Stimulated activated CD4-positive, alpha-beta T cell treated with anti-CD3 and anti-CD28 coated beads, Interleukin-2, amount 100 ng/mL, for 24 hours (primary cell): Measurements from ENCODE around the gene C1QTNF3.

Experiments used
- DNase-seq, 2 donors: peaks; one replicate each; pipeline ENCODE4 v3.0.0-alpha.2; 2020

The C1QTNF3 gene

GRCh38 chr5:33992864-33993263 lies 50.1 kb downstream of the C1QTNF3 start:
- no peak for DNase-seq

DNA sequence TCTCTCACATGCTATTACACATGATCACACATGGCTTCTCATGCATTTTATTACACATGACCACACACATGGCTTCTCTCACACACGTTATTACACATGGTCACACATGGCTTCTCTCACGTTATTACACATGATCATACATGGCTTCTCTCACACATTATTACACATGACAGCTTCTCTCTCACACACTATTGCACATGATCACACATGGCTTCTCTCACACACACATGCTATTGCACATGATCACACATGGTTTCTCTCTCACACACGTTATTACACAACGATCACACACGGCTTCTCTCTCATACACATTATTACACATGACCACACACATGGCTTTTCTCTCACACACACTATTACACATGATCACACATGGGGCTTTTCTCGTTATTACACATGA lies 57.6 kb downstream of the C1QTNF3 start:
- no peak for DNase-seq

GRCh38 chr5:33984671-33985124 lies 58.3 kb downstream of the C1QTNF3 start, which contains the start of gene SLC45A2:
Gene SLC45A2, minus strand, starts transcription at chr5:33984693. Its CDS starts 110 bp downstream, at chr5:33984583.
- no peak for DNase-seq

GRCh38 chr5:33984178-33984577 lies 58.8 kb downstream of the C1QTNF3 start:
- no peak for DNase-seq

DNA sequence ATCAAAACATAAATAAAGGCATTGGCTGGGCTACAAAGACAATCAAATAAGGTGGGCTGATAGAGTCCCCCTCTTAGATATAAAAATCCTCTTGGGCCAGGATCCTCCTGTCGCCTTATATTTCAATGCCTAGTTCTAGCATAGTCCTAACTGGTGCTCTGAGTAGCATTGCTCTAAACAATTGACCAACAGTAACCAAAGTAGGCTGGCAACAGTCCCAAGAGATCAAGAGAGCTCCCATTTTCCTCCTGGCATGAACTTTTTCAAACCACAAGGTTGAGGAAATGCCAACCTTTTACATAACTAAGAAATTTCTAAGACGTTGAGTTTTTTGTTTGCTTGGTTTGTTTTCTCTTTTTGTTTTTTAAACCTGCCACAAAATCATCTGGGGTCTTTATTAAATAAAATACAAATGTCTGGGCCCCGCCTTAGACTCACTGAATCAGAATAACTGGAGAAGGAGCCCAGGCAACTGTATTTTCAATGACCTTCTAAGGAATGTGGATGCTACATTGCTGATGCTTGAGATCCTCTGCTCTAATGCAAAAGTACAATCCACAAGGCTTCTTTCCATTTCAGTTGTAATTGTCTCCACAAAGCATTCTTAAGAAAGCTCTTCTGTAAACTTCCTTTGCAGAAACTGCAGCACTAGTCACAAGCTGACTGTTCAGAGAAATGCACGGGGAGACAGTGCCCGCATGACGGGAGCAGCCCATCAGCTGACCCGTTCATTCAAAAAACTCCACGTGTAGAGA lies 61.4 kb downstream of the C1QTNF3 start:
- DNase-seq: no peak

DNA sequence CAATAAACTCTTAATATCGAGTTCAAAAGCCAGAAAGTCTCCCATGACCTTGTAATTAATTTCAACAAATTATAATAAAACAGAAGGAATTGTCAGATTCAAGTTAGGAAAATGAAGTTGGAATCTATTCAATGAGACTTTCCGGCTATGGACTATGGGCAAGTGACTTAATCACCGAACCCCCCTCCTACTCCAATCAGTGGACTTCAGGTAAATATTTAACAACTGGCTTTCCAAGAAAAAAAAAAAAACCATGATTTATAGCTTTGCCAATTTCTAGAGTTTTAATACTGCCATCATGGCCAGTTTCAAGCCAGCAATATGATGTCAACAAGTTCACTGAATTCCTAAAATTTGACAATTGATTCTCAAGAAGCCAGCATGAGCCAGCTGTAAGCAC lies 63.0 kb downstream of the C1QTNF3 start:
- no peak for DNase-seq

GRCh38 chr5:33978306-33978705 lies 64.7 kb downstream of the C1QTNF3 start:
- no peak for DNase-seq

DNA sequence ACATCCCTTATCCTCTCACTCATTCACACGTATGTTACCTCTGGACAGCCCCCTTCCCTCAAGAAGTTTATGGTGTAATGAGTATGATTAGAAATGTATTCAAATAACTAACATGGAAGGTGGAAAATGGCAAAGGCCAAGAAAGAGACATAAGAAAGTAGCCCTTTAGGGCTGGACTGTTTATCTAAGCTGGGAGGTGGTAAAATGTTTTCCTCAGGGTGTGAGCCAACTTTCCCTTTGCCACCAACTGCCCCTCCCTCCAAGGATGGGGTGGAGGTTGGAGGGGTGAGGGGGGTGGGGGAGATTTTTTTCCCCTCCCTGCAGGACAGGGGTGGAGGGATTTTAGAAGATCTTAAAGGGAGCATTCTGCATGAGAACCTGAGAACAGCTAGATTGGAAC lies 66.7 kb downstream of the C1QTNF3 start:
- no peak for DNase-seq

GRCh38 chr5:33975852-33976251 lies 67.2 kb downstream of the C1QTNF3 start:
- DNase-seq: no peak

DNA sequence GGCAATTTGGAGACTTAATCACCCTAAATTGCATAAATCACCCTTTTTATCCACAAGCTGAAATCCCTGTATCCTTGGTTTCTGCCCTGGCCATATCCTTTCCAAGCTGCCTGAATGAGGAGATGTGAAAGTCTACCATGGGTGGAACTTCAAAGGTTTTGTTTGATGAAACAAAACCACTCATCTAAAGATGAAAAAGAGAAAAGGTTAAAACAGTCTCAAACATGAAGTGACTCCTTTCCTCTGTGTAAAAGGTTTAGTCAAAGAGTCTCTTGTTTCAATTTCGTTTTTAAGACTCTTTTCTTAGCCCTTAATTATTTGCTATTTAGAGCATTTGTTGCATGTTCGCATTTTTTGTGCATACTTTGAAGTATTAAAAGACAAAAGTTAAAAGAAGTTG lies 69.7 kb downstream of the C1QTNF3 start:
- DNase-seq: no peak

DNA sequence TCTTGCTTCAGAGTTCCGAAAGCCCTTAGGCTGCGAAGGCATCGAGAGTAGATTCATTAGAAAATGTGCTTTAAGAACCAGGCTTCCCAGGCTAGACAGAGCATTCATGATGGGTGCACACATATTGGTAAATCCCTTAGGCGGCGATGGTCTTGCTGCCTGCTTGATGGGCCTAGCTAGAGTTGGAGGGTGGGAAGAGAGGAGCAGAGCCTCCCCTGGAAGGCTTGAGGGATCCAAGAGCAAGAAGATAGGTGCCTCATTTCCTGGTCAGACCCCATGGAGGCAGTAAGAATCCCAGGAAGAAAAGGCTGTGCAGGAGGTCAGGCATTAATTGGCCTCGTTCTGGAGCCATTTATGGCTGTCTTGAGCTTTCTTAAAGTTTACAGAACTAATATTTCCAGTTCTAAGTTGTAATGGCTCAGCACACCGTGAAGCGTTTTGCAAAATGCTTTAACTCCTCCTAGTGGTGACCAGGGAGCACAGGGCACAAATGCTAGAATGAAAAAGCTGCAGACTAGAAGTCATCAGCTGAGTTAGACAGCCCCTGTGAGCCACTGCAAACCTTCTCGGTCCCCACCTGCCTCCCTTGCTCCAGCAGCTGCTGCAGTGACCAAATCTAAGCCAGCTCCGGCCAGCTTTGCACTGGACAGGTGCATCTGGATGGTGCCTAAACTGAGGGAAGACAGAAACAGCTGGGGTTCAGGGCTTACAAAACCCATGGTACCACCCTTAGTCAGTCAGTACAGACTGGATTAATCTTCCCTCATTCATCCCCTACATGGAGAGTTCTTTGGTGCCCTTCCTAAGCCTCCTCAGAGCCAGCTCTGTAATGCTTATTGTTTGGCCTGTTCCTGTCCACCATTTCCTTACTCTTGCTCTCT lies 73.2 kb downstream of the C1QTNF3 start:
- DNase-seq: no peak

DNA sequence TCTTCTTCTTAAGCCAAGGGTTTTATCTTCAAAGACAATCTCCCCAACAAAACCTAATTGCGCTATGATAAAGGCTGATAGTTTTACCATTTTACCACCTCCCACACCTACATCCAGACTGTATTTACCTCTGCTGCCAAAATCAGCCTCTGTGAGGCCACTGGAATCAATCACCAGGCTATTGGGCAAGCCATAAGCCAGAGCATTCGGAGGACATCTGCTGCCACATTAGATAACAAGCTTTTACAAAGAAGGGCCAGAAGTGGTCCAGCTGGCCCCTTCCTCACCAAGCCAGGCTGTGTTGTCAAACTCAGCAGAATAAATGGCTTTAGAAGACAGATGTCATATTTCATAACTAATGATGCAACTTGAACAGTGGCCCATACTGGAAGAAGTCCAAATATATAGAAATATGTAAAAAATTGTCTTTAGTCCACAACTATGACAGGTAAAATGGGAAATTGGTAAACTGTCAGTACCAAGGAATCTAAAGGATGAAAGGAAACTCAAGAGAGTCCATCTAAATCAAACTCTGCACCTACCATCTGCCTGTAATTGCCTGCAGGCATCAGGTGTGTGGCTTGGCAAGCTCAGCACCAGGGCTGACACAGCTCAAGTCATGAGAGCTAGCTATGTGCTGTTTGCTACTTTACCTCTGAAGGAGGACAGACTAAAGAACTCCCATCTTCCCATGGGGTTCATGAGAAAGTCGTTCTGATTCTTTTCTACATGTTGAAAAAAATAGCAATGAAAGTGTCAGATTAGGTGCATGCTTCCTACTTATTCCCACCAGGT lies 74.6 kb downstream of the C1QTNF3 start:
- DNase-seq: no peak
